Mammary epithelial cell (primary cell): ENCODE data around the gene KCNMA1.

Source experiments
- CTCF ChIP-seq, 2 donors: IDR thresholded peaks in 1 of 2; conservative IDR thresholded peaks in 1 of 2; 2 replicates each; pipeline ENCODE4 v1.5.1; 2011 to 2012; ENCODE audit warnings: inconsistent platforms in 2 of 2, low read length in 2 of 2, mild to moderate bottlenecking in 2 of 2, control low read depth in 1 of 2, low read depth in 1 of 2; ENCODE audit not compliant: insufficient read depth in 1 of 2; ENCODE audit errors: extremely low read depth in 1 of 2
- EZH2 ChIP-seq: IDR thresholded peaks from 2 replicates; pipeline ENCODE4 v1.6.1; 2012; ENCODE audit warnings: low read length, inconsistent platforms, borderline replicate concordance

- TF ChIP-seq EZH2 (no peak), CTCF (conservative IDR thresholded peaks at IDR 0.05 in 1 of 2, IDR thresholded peaks at IDR 0.05 in 1 of 2; ENCODE audit: extremely low read depth in 1 of 2, insufficient read depth in 1 of 2, low read depth in 1 of 2, low read length in 2 of 2) (no peak)
Observed at GRCh38 chr10:77448226-77448625, 189.4 kb downstream of the KCNMA1 start.
